ENCODE measurements around the gene HRAS. TPM values are rescaled to one million over a fixed set of nuclear protein-coding genes. Genes with fewer than 3 reads are reported as not detected.

Gene HRAS
- total RNA-seq, 3 donors from 2014 or later: 41.4 to 50.6 (median 50.1) TPM

- intact Hi-C loops (cut with DNase I, micrococcal nuclease): no loop called here
- Histone ChIP-seq H3K36me3 (ENCODE audit: low read depth) (peaks cover 17% of the 10 kb centered on the region), H3K4me1 (ENCODE audit: low read depth) (peaks cover 17% of the 10 kb centered on the region), H3K4me3 (no peak overlapping the region), H3K9me3 (no peaks in the 10 kb centered on the region)
- ATAC-seq: no peak
- DNase-seq: peak in 1 of 3 donors; percentile 44
- no peak for TF ChIP-seq CTCF (IDR thresholded peaks at IDR 0.05)
Observed at GRCh38 chr11:499201-500076, 35.9 kb downstream of the HRAS start.

- peak in 1 of 3 donors; percentile 45 for DNase-seq
- ATAC-seq: no peak
- no peak overlapping the region for H3K4me3 ChIP-seq
- H3K4me1 ChIP-seq (ENCODE audit: low read depth): peaks cover 9% of the 10 kb centered on the region
- H3K9me3 ChIP-seq: no peaks in the 10 kb centered on the region
- H3K36me3 ChIP-seq (ENCODE audit: low read depth): peaks cover 20% of the 10 kb centered on the region
- intact Hi-C loops (cut with DNase I, micrococcal nuclease): no loop called here
- TF ChIP-seq CTCF (IDR thresholded peaks at IDR 0.05): no peak
Observed at GRCh38 chr11:498297-499181, 36.8 kb downstream of the HRAS start.

GRCh38 chr11:497565-498296 is 37.6 kb downstream of the HRAS start:
- no peaks in the 10 kb centered on the region for H3K9me3 ChIP-seq
- no peak for TF ChIP-seq CTCF (IDR thresholded peaks at IDR 0.05)
- H3K36me3 ChIP-seq (ENCODE audit: low read depth): peaks cover 20% of the 10 kb centered on the region
- ATAC-seq: no peak
- DNase-seq: peak in 1 of 3 donors; percentile 32
- no peak overlapping the region for H3K4me3 ChIP-seq
- H3K4me1 ChIP-seq (ENCODE audit: low read depth): peaks cover 3% of the 10 kb centered on the region
- intact Hi-C loops (cut with DNase I, micrococcal nuclease): no loop called here

GRCh38 chr11:496834-497564 is 38.4 kb downstream of the HRAS start:
- no peak overlapping the region for H3K4me3 ChIP-seq
- H3K4me1 ChIP-seq (ENCODE audit: low read depth): no peaks in the 10 kb centered on the region
- DNase-seq: peak in 1 of 3 donors; percentile 42
- TF ChIP-seq CTCF (IDR thresholded peaks at IDR 0.05): no peak
- intact Hi-C loops (cut with DNase I, micrococcal nuclease): no loop called here
- ATAC-seq: no peak
- H3K36me3 ChIP-seq (ENCODE audit: low read depth): peaks cover 20% of the 10 kb centered on the region
- H3K9me3 ChIP-seq: no peaks in the 10 kb centered on the region

GRCh38 chr11:495537-495931 is 39.8 kb downstream of the HRAS start:
- no peak for ATAC-seq
- no peak for TF ChIP-seq CTCF (IDR thresholded peaks at IDR 0.05)
- Histone ChIP-seq H3K4me1 (ENCODE audit: low read depth) (no peaks in the 10 kb centered on the region), H3K4me3 (no peak overlapping the region), H3K9me3 (no peaks in the 10 kb centered on the region), H3K36me3 (ENCODE audit: low read depth) (peaks cover 18% of the 10 kb centered on the region)
- intact Hi-C loops (cut with DNase I, micrococcal nuclease): no loop called here
- peak in 1 of 3 donors; percentile 29 for DNase-seq

All from mucosa of descending colon (tissue), 3 donors.